ENCODE results near the gene CBR3.
"Not testable (repeated sequence)": the region's sequence is repeated elsewhere in the genome, so short reads cannot be mapped to it uniquely, and the experiment has no call there.

CBR3 gene

GRCh38 chr21:36127977-36128376 lies 6.9 kb upstream of the CBR3 start:
- FAIRE-seq: no peak
- TF ChIP-seq CTCF (IDR thresholded peaks at IDR 0.05; ENCODE audit: insufficient read depth, missing control alignments): no peak
- DNase-seq (ENCODE audit: insufficient read length, low spot score): no peak

GRCh38 chr21:36129219-36129618 lies 5.7 kb upstream of the CBR3 start:
- TF ChIP-seq CTCF (IDR thresholded peaks at IDR 0.05; ENCODE audit: insufficient read depth, missing control alignments): no peak
- FAIRE-seq (no peak), DNase-seq (ENCODE audit: insufficient read length, low spot score) (no peak)

- FAIRE-seq; DNase-seq (ENCODE audit: insufficient read length, low spot score): not testable (repeated sequence)
These were observed 4.5 kb upstream of the CBR3 start for GRCh38 chr21:36130414-36130762.

DNA sequence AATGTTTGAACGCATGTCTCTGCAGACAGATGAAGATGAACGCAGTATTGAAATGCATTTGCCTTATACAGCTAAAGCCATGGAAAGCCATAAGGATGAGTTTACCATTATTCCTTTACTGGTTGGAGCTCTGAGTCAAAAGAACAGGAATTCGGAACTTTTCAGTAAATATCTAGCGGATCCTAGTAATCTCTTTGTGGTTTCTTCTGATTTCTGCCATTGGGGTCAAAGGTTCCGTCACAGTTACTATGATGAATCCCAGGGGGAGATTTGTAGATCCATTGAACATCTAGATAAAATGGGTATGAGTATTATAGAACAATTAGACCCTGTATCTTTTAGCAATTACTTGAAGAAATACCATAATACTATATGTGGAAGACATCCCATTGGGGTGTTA lies 4.0 kb upstream of the CBR3 start:
- FAIRE-seq: peak; percentile 11
- not testable (repeated sequence) for DNase-seq (ENCODE audit: insufficient read length, low spot score)

- TF ChIP-seq CTCF (IDR thresholded peaks at IDR 0.05; ENCODE audit: insufficient read depth, missing control alignments): no peak
- FAIRE-seq (no peak), DNase-seq (ENCODE audit: insufficient read length, low spot score) (no peak)
These were observed 2.2 kb upstream of the CBR3 start for GRCh38 chr21:36132696-36133095.

DNA sequence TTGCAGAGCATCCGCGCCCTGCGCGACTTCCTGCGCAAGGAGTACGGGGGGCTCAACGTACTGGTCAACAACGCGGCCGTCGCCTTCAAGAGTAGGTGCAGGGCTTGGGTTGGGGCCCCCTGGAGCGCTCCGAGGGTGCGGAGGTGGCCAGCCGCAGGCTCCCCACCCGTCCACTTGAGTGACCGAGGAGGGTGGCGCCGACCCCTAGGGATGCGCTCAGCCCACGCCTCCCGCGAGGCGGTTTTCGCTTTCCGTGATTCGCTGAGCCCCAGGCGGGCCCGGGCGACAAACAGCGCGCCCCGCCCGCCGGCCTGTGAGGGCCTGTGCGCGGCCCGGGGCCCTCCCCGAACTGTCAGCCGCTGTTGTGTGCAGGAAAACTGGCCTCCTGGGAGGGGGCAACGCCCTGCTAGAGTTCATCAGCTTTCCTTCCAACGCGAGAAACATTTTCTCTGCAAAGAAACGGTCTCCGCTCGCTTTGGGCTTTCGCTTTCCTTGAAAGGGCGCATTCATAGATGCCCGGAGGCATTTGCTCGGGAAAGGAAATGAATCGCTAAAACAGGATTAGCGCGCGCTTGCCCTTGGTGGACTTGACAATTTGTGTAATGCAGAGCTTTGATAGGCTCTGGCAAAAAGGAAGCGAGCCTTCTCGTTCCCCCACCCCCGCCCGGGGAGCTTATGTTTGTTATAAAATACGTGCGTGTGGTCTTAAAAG lies 668 bp downstream of the CBR3 start:
- DNase-seq (ENCODE audit: insufficient read length, low spot score) (no peak), FAIRE-seq (no peak)
- no peak for TF ChIP-seq CTCF (IDR thresholded peaks at IDR 0.05; ENCODE audit: insufficient read depth, missing control alignments)

DNA sequence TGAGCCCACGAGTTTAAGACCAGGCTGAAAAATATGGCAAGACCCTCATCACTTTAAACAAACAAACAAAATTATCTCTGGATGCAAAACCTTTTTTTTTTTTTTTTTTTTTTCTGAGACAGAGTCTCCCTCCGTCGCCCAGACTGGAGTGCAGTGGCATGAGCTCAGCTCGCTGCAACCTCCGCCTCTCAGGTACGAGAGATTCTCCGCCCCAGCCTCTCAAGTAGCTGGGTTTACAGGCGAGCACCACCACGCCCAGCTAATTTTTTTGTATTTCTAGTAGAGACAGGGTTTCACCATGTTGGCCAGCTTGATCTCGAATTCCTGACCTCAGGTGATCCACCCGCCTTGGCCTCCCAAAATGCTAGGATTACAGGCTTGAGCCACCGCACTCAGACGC lies 4.9 kb downstream of the CBR3 start:
- not testable (repeated sequence) for FAIRE-seq; DNase-seq (ENCODE audit: insufficient read length, low spot score)

DNA sequence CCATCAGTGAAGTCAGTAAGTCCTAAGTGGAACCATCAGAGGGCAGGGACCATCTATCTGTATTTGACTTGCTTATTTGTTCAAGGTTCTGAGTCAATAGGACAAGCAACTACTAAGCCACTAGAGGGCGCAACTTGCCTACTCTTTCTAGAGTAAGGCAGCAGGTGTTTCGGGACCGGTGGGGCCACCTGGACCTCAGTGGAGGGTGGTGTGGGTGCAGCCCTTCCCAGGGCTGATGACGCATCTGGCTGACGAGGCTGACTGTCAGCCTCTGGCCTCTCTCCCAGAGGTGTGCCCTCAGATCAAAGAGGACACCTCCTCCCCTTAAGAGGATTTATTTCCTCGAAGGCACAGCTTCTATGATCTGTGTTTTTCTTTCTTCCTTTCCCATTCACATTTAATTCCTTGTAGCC lies 6.6 kb downstream of the CBR3 start:
- DNase-seq (ENCODE audit: insufficient read length, low spot score) (peak; percentile 45), FAIRE-seq (no peak)
- peak; percentile 79 for TF ChIP-seq CTCF (IDR thresholded peaks at IDR 0.05; ENCODE audit: insufficient read depth, missing control alignments)

- FAIRE-seq: not testable (repeated sequence)
These were observed 9.4 kb downstream of the CBR3 start for GRCh38 chr21:36144233-36144632.

More at GRCh38 chr21:36144233-36144632, 9.4 kb downstream of the CBR3 start:
- DNase-seq (ENCODE audit: insufficient read length, low spot score): not testable (repeated sequence)
